Measurements from ENCODE around the gene DPP4. TPM values are rescaled to one million over a fixed set of nuclear protein-coding genes. Genes with fewer than 3 reads are reported as not detected.
"Not testable (repeated sequence)": the region's sequence is repeated elsewhere in the genome, so short reads cannot be mapped to it uniquely, and the experiment has no call there.

Gene DPP4
- total RNA-seq, 1 experiment from 2014 or later = 23.3 TPM

DNA sequence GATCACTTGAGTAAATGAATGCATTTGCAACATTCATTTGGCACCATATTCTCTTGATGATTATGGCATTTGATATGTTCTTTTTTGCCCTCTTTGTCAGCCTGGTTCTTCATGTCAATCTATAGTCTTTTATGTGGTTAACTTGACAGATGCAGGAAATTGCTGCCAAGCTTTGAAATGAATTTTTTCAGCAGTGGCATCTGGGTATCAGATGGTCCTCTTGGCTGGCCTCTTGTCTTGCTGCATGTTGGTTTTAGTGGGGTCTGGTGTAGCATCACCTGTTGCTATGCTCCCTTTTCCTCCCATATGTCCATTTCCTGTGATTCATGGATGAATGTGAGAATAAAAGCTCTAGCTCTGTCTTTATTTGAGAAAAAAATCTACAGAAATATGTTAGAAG is 119.9 kb downstream of the DPP4 start:
- H3K27ac ChIP-seq (ENCODE audit: low read length) = no peak overlapping the region
- no peak overlapping the region for H3K9ac ChIP-seq (ENCODE audit: low read length)
- no peaks in the 10 kb centered on the region for H3F3A ChIP-seq (ENCODE audit: low read length, unreplicated experiment)
- H4K20me1 ChIP-seq (ENCODE audit: low read length) = no peaks in the 10 kb centered on the region
- no peaks in the 10 kb centered on the region for H3K9me3 ChIP-seq (ENCODE audit: low read length)
- intact Hi-C loops (cut with micrococcal nuclease) = no loop called here
- ATAC-seq (no peak), DNase-seq (no peak)
- BruUV-seq (replicated peaks) = no TSS peak
- no peaks in the 10 kb centered on the region for H3K79me2 ChIP-seq (ENCODE audit: low read length)
- H3K4me1 ChIP-seq (ENCODE audit: insufficient read depth, low read length) = no peaks in the 10 kb centered on the region
- TF ChIP-seq EZH2phosphoT487 (IDR thresholded peaks at IDR 0.05; ENCODE audit: borderline replicate concordance, low read length) (no peak), CTCF (conservative IDR thresholded peaks at IDR 0.05; ENCODE audit: low read depth, low read length) (no peak), EZH2 (IDR thresholded peaks at IDR 0.05; ENCODE audit: low read length, unreplicated experiment) (no peak)
- H2AFZ ChIP-seq (ENCODE audit: low read length) = no peak overlapping the region
- no peaks in the 10 kb centered on the region for H3K36me3 ChIP-seq (ENCODE audit: low read depth, low read length)
- H3K27me3 ChIP-seq (ENCODE audit: low read length) = no peaks in the 10 kb centered on the region
- ChIA-PET POLR2A (ENCODE audit: unreplicated experiment) (no interaction called here), CTCF (no interaction called here)
- no peaks in the 10 kb centered on the region for H3K9me2 ChIP-seq (replicated peaks; ENCODE audit: low read length)
- H3K4me2 ChIP-seq (ENCODE audit: low read length) = no peak overlapping the region
- no peak overlapping the region for H3K4me3 ChIP-seq (ENCODE audit: low read length)

DNA sequence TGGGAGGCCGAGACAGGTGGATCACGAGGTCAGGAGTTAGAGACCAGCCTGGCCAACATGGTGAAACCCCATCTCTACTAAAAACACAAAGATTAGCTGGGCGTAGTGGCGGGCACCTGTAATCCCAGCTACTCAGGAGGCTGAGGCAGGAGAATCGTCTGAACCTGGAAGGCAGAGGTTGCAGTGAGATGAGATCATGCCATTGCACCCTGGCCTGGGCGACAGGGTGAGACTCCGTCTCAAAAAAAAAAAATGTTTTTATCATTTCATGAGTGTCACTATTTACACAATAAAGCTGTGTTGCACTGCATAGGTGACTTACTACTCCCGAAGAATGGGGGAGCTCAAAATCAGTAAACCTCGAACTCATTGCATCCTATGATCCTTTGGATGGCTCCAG is 120.6 kb downstream of the DPP4 start:
- H4K20me1 ChIP-seq (ENCODE audit: low read length); H3K36me3 ChIP-seq (ENCODE audit: low read depth, low read length); H3K27me3 ChIP-seq (ENCODE audit: low read length); H3K9ac ChIP-seq (ENCODE audit: low read length); POLR2A ChIA-PET (ENCODE audit: unreplicated experiment); DNase-seq; H2AFZ ChIP-seq (ENCODE audit: low read length); intact Hi-C loops (cut with micrococcal nuclease); ATAC-seq; H3K4me1 ChIP-seq (ENCODE audit: insufficient read depth, low read length); CTCF ChIA-PET; H3K9me2 ChIP-seq (replicated peaks; ENCODE audit: low read length); H3K4me3 ChIP-seq (ENCODE audit: low read length); H3K4me2 ChIP-seq (ENCODE audit: low read length); H3K79me2 ChIP-seq (ENCODE audit: low read length); BruUV-seq (replicated peaks); H3K27ac ChIP-seq (ENCODE audit: low read length); H3K9me3 ChIP-seq (ENCODE audit: low read length); H3F3A ChIP-seq (ENCODE audit: low read length, unreplicated experiment): not testable (repeated sequence)

- ATAC-seq (no peak), DNase-seq (no peak)
- H3K4me2 ChIP-seq (ENCODE audit: low read length) = no peak overlapping the region
- no peaks in the 10 kb centered on the region for H3K79me2 ChIP-seq (ENCODE audit: low read length)
- H3K27ac ChIP-seq (ENCODE audit: low read length) = no peak overlapping the region
- H2AFZ ChIP-seq (ENCODE audit: low read length) = no peak overlapping the region
- H3K27me3 ChIP-seq (ENCODE audit: low read length) = no peaks in the 10 kb centered on the region
- no peaks in the 10 kb centered on the region for H3F3A ChIP-seq (ENCODE audit: low read length, unreplicated experiment)
- H3K9me2 ChIP-seq (replicated peaks; ENCODE audit: low read length) = no peaks in the 10 kb centered on the region
- no peaks in the 10 kb centered on the region for H4K20me1 ChIP-seq (ENCODE audit: low read length)
- no peak overlapping the region for H3K4me3 ChIP-seq (ENCODE audit: low read length)
- intact Hi-C loops (cut with micrococcal nuclease) = no loop called here
- no peaks in the 10 kb centered on the region for H3K36me3 ChIP-seq (ENCODE audit: low read depth, low read length)
- no TSS peak for BruUV-seq (replicated peaks)
- H3K9me3 ChIP-seq (ENCODE audit: low read length) = no peaks in the 10 kb centered on the region
- no peak overlapping the region for H3K9ac ChIP-seq (ENCODE audit: low read length)
- ChIA-PET POLR2A (ENCODE audit: unreplicated experiment) (no interaction called here), CTCF (no interaction called here)
- no peak for TF ChIP-seq EZH2phosphoT487 (IDR thresholded peaks at IDR 0.05; ENCODE audit: borderline replicate concordance, low read length)
- no peak for TF ChIP-seq EZH2 (IDR thresholded peaks at IDR 0.05; ENCODE audit: low read length, unreplicated experiment)
- no peak for TF ChIP-seq CTCF (conservative IDR thresholded peaks at IDR 0.05; ENCODE audit: low read depth, low read length)
- no peaks in the 10 kb centered on the region for H3K4me1 ChIP-seq (ENCODE audit: insufficient read depth, low read length)
Measured at GRCh38 chr2:161952783-161953191, 121.2 kb downstream of the DPP4 start.

Data from PC-3 (cell line).